ENCODE results near the gene OR4B1. TPM values are rescaled to one million over a fixed set of nuclear protein-coding genes. Genes with fewer than 3 reads are reported as not detected.

The OR4B1 gene
- total and polyA plus RNA-seq, 2 of the 8 experiments (the other 6 are each of a cell fraction or from before 2014, with no cell fraction given), result not detected

DNA sequence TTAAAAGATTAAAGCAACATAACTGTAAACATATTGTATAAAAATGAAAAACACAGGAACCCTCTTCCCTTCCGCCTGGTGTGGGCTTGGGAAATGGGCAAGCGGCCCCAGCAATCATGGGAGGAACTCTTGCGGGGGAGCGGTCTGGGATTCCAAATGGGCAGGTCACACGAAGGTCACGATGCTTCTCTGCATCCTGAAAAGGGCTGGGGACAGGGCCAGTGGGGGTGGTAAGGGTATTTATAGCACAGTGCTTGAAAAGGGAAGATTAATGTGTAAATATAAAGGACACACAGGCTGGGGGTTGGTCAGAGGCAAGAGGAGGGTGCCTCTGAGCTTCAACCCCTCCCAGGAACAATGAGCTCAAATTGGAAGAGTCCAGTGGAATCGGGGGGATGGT is 46.9 kb upstream of the OR4B1 start (continued):
- TF ChIP-seq NANOG (IDR thresholded peaks at IDR 0.05; ENCODE audit: insufficient read depth, low read depth, low read length, poor library complexity, severe bottlenecking) (no peak), CBX8 (IDR thresholded peaks at IDR 0.05; ENCODE audit: borderline replicate concordance, low read depth, low read length) (no peak), POU5F1 (IDR thresholded peaks at IDR 0.05; ENCODE audit: low read depth, low read length) (no peak), SIX5 (IDR thresholded peaks at IDR 0.05; ENCODE audit: low read depth, low read length) (no peak), KDM4A (IDR thresholded peaks at IDR 0.05; ENCODE audit: low read depth, low read length, severe bottlenecking) (no peak), GTF2F1 (IDR thresholded peaks at IDR 0.05; ENCODE audit: borderline replicate concordance, low read depth, low read length) (no peak)
